Immature natural killer cell (primary cell): ENCODE data around the gene NRXN3. TPM values are rescaled to one million over a fixed set of nuclear protein-coding genes. Genes with fewer than 3 reads are reported as not detected.
"Not testable (repeated sequence)": the region's sequence is repeated elsewhere in the genome, so short reads cannot be mapped to it uniquely, and the experiment has no call there.

Source experiments
- DNase-seq, 3 donors: peaks; one replicate each; pipeline ENCODE4 v3.0.0; 2022; ENCODE audit warnings: mixed read lengths in 1 of 3
- H3K27ac Mint-ChIP-seq, 6 donors: one replicate each; pipeline ENCODE4 v1.8.0; 2020; ENCODE audit warnings: mixed read lengths in 6 of 6, mild to moderate bottlenecking in 5 of 6, inconsistent platforms in 4 of 6, moderate library complexity in 3 of 6
- H3K27me3 Mint-ChIP-seq, 3 donors: one replicate each; pipeline ENCODE4 v1.8.0; 2020 to 2021; ENCODE audit warnings: low read depth in 3 of 3, mild to moderate bottlenecking in 3 of 3, mixed read lengths in 3 of 3, moderate library complexity in 3 of 3, inconsistent platforms in 1 of 3
- H3K36me3 Mint-ChIP-seq, 3 donors: one replicate each; pipeline ENCODE4 v1.8.0; 2020; ENCODE audit warnings: mixed read lengths in 3 of 3, inconsistent platforms in 2 of 3, mild to moderate bottlenecking in 2 of 3
- H3K4me1 Mint-ChIP-seq, 2 donors: one replicate each; pipeline ENCODE4 v1.8.0; 2020; ENCODE audit warnings: inconsistent platforms in 2 of 2, mild to moderate bottlenecking in 2 of 2, mixed read lengths in 2 of 2, moderate library complexity in 1 of 2
- H3K4me3 Mint-ChIP-seq, 5 donors: one replicate each; pipeline ENCODE4 v1.8.0; 2020; ENCODE audit warnings: mild to moderate bottlenecking in 5 of 5, mixed read lengths in 5 of 5, inconsistent platforms in 3 of 5, moderate library complexity in 3 of 5
- H3K9me3 Mint-ChIP-seq, 6 donors: one replicate each; pipeline ENCODE4 v1.8.0; 2020; ENCODE audit warnings: mild to moderate bottlenecking in 6 of 6, mixed read lengths in 6 of 6, inconsistent platforms in 4 of 6, moderate library complexity in 3 of 6
- polyA plus RNA-seq, 3 donors: library from polyadenylated mRNA; unstranded; fragments of 300-500 nt; fragmentation: Illumina TruSeq; gene quantifications; one replicate each; pipeline ENCODE4 v1.2.3, GENCODE V29; 2021

Gene NRXN3
- polyA plus RNA-seq, 3 donors from 2014 or later: not detected

- no peak for DNase-seq
- Mint-ChIP-seq H3K4me1 (no peaks in the 10 kb centered on the region), H3K36me3 (no peaks in the 10 kb centered on the region), H3K27me3 (peaks cover 0 to 2% (median 0%) of the 10 kb centered on the region in 3 donors), H3K27ac (no peak overlapping the region), H3K4me3 (no peak overlapping the region), H3K9me3 (peaks cover 2 to 20% (median 7%) of the 10 kb centered on the region in 6 donors)
Measured at GRCh38 chr14:78534141-78534540, 364.0 kb downstream of the NRXN3 start.

- Mint-ChIP-seq H3K27ac (no peak overlapping the region), H3K4me3 (no peak overlapping the region), H3K27me3 (peaks cover 0 to 2% (median 0%) of the 10 kb centered on the region in 3 donors), H3K4me1 (no peaks in the 10 kb centered on the region), H3K36me3 (no peaks in the 10 kb centered on the region), H3K9me3 (peaks cover 2 to 24% (median 9%) of the 10 kb centered on the region in 6 donors)
- DNase-seq: no peak
Measured at GRCh38 chr14:78535041-78535440, 364.9 kb downstream of the NRXN3 start.

GRCh38 chr14:78541788-78542187 is 371.6 kb downstream of the NRXN3 start:
- not testable (repeated sequence) for DNase-seq, H3K27me3 Mint-ChIP-seq, H3K36me3 Mint-ChIP-seq, H3K27ac Mint-ChIP-seq, H3K4me3 Mint-ChIP-seq, H3K4me1 Mint-ChIP-seq
- H3K9me3 Mint-ChIP-seq: peaks cover 0 to 12% (median 3%) of the 10 kb centered on the region in 6 donors

- Mint-ChIP-seq H3K27ac (no peak overlapping the region), H3K36me3 (no peaks in the 10 kb centered on the region)
- DNase-seq: no peak
Measured at GRCh38 chr14:78543433-78543832, 373.3 kb downstream of the NRXN3 start.

GRCh38 chr14:78561074-78561473 is 390.9 kb downstream of the NRXN3 start:
- H3K9me3 Mint-ChIP-seq: no peaks in the 10 kb centered on the region
- no peak overlapping the region for H3K27ac Mint-ChIP-seq
- H3K4me3 Mint-ChIP-seq: no peak overlapping the region
- no peaks in the 10 kb centered on the region for H3K36me3 Mint-ChIP-seq
- DNase-seq: no peak
- no peaks in the 10 kb centered on the region for H3K4me1 Mint-ChIP-seq
- H3K27me3 Mint-ChIP-seq: peaks cover 0 to 2% (median 2%) of the 10 kb centered on the region in 3 donors

More at GRCh38 chr14:78543433-78543832, 373.3 kb downstream of the NRXN3 start:
- Mint-ChIP-seq H3K4me1 (no peaks in the 10 kb centered on the region), H3K9me3 (peaks cover 0 to 8% (median 3%) of the 10 kb centered on the region in 6 donors), H3K27me3 (peaks cover 0 to 2% (median 0%) of the 10 kb centered on the region in 3 donors), H3K4me3 (no peak overlapping the region)

GRCh38 chr14:78566026-78566858 is 396.1 kb downstream of the NRXN3 start:
- no peaks in the 10 kb centered on the region for H3K4me1 Mint-ChIP-seq
- DNase-seq: peak; percentile 6 to 17 (median 11)
- peaks cover 0 to 4% (median 2%) of the 10 kb centered on the region in 3 donors for H3K27me3 Mint-ChIP-seq
- H3K9me3 Mint-ChIP-seq: peaks cover 0 to 1% (median 0%) of the 10 kb centered on the region in 6 donors
- H3K36me3 Mint-ChIP-seq: no peaks in the 10 kb centered on the region
- no peak overlapping the region for H3K27ac Mint-ChIP-seq
- H3K4me3 Mint-ChIP-seq: peak overlapping the region in 3 of 5 donors; percentile 8 to 31 (median 29)

GRCh38 chr14:78566859-78567172 is 396.6 kb downstream of the NRXN3 start:
- H3K27me3 Mint-ChIP-seq: peaks cover 0 to 4% (median 2%) of the 10 kb centered on the region in 3 donors
- no peak overlapping the region for H3K4me3 Mint-ChIP-seq
- H3K27ac Mint-ChIP-seq: no peak overlapping the region
- no peaks in the 10 kb centered on the region for H3K36me3 Mint-ChIP-seq
- H3K9me3 Mint-ChIP-seq: peaks cover 0 to 1% (median 0%) of the 10 kb centered on the region in 6 donors
- no peak for DNase-seq
- H3K4me1 Mint-ChIP-seq: no peaks in the 10 kb centered on the region

- H3K27me3 Mint-ChIP-seq: peaks cover 0 to 4% (median 0%) of the 10 kb centered on the region in 3 donors
- H3K4me3 Mint-ChIP-seq: no peak overlapping the region
Measured at GRCh38 chr14:78567343-78567742, 397.2 kb downstream of the NRXN3 start.

GRCh38 chr14:78573736-78574135 is 403.6 kb downstream of the NRXN3 start:
- H3K27me3 Mint-ChIP-seq, H3K27ac Mint-ChIP-seq, DNase-seq, H3K4me3 Mint-ChIP-seq, H3K4me1 Mint-ChIP-seq, H3K36me3 Mint-ChIP-seq: not testable (repeated sequence)
- peaks cover 10 to 22% (median 12%) of the 10 kb centered on the region in 6 donors for H3K9me3 Mint-ChIP-seq

More at GRCh38 chr14:78567343-78567742, 397.2 kb downstream of the NRXN3 start:
- Mint-ChIP-seq H3K4me1 (no peaks in the 10 kb centered on the region), H3K27ac (no peak overlapping the region), H3K9me3 (peaks cover 0 to 1% (median 0%) of the 10 kb centered on the region in 6 donors), H3K36me3 (no peaks in the 10 kb centered on the region)
- no peak for DNase-seq

- no peak overlapping the region for H3K27ac Mint-ChIP-seq
- H3K4me1 Mint-ChIP-seq: no peaks in the 10 kb centered on the region
- peaks cover 0 to 2% (median 0%) of the 10 kb centered on the region in 3 donors for H3K27me3 Mint-ChIP-seq
- H3K36me3 Mint-ChIP-seq: no peaks in the 10 kb centered on the region
- peaks cover 8 to 22% (median 15%) of the 10 kb centered on the region in 6 donors for H3K9me3 Mint-ChIP-seq
- H3K4me3 Mint-ChIP-seq: no peak overlapping the region
- DNase-seq: no peak
Measured at GRCh38 chr14:78576437-78577166, 406.4 kb downstream of the NRXN3 start.

GRCh38 chr14:78581229-78581628 is 411.1 kb downstream of the NRXN3 start:
- Mint-ChIP-seq H3K4me3 (no peak overlapping the region), H3K9me3 (peaks cover 0 to 7% (median 0%) of the 10 kb centered on the region in 6 donors), H3K27ac (no peak overlapping the region), H3K36me3 (no peaks in the 10 kb centered on the region), H3K4me1 (no peaks in the 10 kb centered on the region), H3K27me3 (peaks cover 0 to 4% (median 3%) of the 10 kb centered on the region in 3 donors)
- no peak for DNase-seq

GRCh38 chr14:78586681-78587080 is 416.5 kb downstream of the NRXN3 start:
- Mint-ChIP-seq H3K4me1 (no peaks in the 10 kb centered on the region), H3K9me3 (peaks cover 0 to 5% (median under 1%) of the 10 kb centered on the region in 6 donors), H3K27me3 (peaks cover 1 to 9% (median 3%) of the 10 kb centered on the region in 3 donors), H3K4me3 (no peak overlapping the region), H3K36me3 (no peaks in the 10 kb centered on the region), H3K27ac (no peak overlapping the region)
- no peak for DNase-seq

- H3K4me1 Mint-ChIP-seq: no peaks in the 10 kb centered on the region
- H3K36me3 Mint-ChIP-seq: no peaks in the 10 kb centered on the region
- DNase-seq: no peak
- H3K4me3 Mint-ChIP-seq: no peak overlapping the region
- peaks cover 0 to 5% (median under 1%) of the 10 kb centered on the region in 6 donors for H3K9me3 Mint-ChIP-seq
- peaks cover 1 to 9% (median 3%) of the 10 kb centered on the region in 3 donors for H3K27me3 Mint-ChIP-seq
- H3K27ac Mint-ChIP-seq: no peak overlapping the region
Measured at GRCh38 chr14:78588906-78589305, 418.7 kb downstream of the NRXN3 start.

GRCh38 chr14:78592616-78593219 is 422.5 kb downstream of the NRXN3 start:
- H3K4me3 Mint-ChIP-seq: no peak overlapping the region
- DNase-seq: no peak
- peaks cover 0 to 2% (median 0%) of the 10 kb centered on the region in 6 donors for H3K9me3 Mint-ChIP-seq
- no peaks in the 10 kb centered on the region for H3K4me1 Mint-ChIP-seq
- H3K27ac Mint-ChIP-seq: no peak overlapping the region
- H3K36me3 Mint-ChIP-seq: no peaks in the 10 kb centered on the region
- H3K27me3 Mint-ChIP-seq: peaks cover 0 to 3% (median 3%) of the 10 kb centered on the region in 3 donors
